LoVo (cell line): ENCODE results near the gene OR5T2.
"Not testable (repeated sequence)": the region's sequence is repeated elsewhere in the genome, so short reads cannot be mapped to it uniquely, and the experiment has no call there.

Source experiments
- DNase-seq: peaks from one replicate; pipeline ENCODE4 v3.0.0-alpha.2; 2016; ENCODE audit warnings: low spot score

Gene OR5T2

GRCh38 chr11:56234155-56234554 lies at the start of gene OR5T2:
Gene OR5T2 (minus strand): TSS chr11:56234255. CDS start chr11:56233062, 1,193 bp downstream.
- DNase-seq: no peak

- DNase-seq: no peak
These were observed 39.8 kb upstream of the OR5T2 start, which contains the start of gene OR5T1 for GRCh38 chr11:56273854-56274253. Gene OR5T1 (plus strand): TSS chr11:56274154. CDS start chr11:56275639, 1,485 bp downstream.

- peak; percentile 42 for DNase-seq
These were observed 37.0 kb upstream of the OR5T2 start for GRCh38 chr11:56271092-56271491.

GRCh38 chr11:56251954-56252353 lies 17.9 kb upstream of the OR5T2 start, which contains the start of gene OR5T3:
Gene OR5T3 (plus strand): TSS chr11:56252254. CDS start chr11:56252254, 0 bp downstream.
- no peak for DNase-seq

GRCh38 chr11:56219735-56220134 lies 14.3 kb downstream of the OR5T2 start:
- DNase-seq: not testable (repeated sequence)

- DNase-seq: no peak
These were observed 19.5 kb downstream of the OR5T2 start for GRCh38 chr11:56214537-56214936.

GRCh38 chr11:56207790-56208189 lies 26.3 kb downstream of the OR5T2 start:
- no peak for DNase-seq

GRCh38 chr11:56197367-56197766 lies 36.7 kb downstream of the OR5T2 start:
- no peak for DNase-seq

GRCh38 chr11:56196705-56197104 lies 37.4 kb downstream of the OR5T2 start:
- DNase-seq: no peak

GRCh38 chr11:56188602-56189001 lies 45.5 kb downstream of the OR5T2 start:
- DNase-seq: no peak

- no peak for DNase-seq
These were observed 50.6 kb downstream of the OR5T2 start for GRCh38 chr11:56183459-56183858.
